ENCODE measurements around the gene CDKN1C. TPM values are rescaled to one million over a fixed set of nuclear protein-coding genes. Genes with fewer than 3 reads are reported as not detected.

The CDKN1C gene
- total and polyA plus RNA-seq, 4 donors = 2.6 to 10.2 (median 3.5) TPM

DNA sequence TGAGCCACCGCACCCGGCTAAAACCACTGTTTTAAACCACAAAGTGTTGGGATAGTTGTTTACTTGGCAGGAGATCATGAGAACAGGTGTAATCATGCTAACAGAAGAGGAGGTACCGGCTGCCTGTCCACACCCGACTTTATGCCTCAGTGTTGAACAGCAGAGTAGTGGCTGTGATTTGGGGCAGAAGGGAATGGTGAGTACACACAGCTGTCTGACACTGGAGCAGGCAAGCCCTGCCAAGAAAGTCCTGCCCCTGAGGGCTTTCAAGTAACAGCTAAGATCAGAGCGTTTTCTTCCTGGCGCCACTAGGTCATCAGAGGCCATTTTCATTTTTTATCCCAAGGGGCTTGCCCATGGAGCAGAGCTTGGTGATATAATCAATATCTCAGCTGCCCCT lies 8.1 kb downstream of the CDKN1C start:
- 83% methylated on average over 6 of the region's 6 CpGs for WGBS
- Histone ChIP-seq H3K9ac (ENCODE audit: low read depth in 1 of 2, low read length in 2 of 2) (no peak overlapping the region), H3K9me3 (ENCODE audit: control insufficient read depth in 4 of 4, low read length in 3 of 4) (peaks cover 0 to 3% (median 0%) of the 10 kb centered on the region in 4 donors), H3K27me3 (ENCODE audit: control insufficient read depth in 4 of 4, insufficient read depth in 4 of 4, low read length in 3 of 4) (no peaks in the 10 kb centered on the region), H3K4me3 (ENCODE audit: low read depth in 1 of 3, low read length in 3 of 3) (no peak overlapping the region), H3K27ac (ENCODE audit: low read depth in 1 of 2, low read length in 2 of 2) (no peak overlapping the region), H3K4me1 (ENCODE audit: control insufficient read depth in 4 of 4, insufficient read depth in 4 of 4, low read length in 3 of 4) (no peaks in the 10 kb centered on the region), H3K36me3 (ENCODE audit: control insufficient read depth in 4 of 4, insufficient read depth in 3 of 4, low read depth in 1 of 4, low read length in 3 of 4) (no peaks in the 10 kb centered on the region)
- DNase-seq (ENCODE audit: low spot score) = no peak
- TF ChIP-seq RAD21 (IDR thresholded peaks at IDR 0.05) = no peak
- no peak for TF ChIP-seq FOXA1 (IDR thresholded peaks at IDR 0.05)
- TF ChIP-seq, protein P1, sequence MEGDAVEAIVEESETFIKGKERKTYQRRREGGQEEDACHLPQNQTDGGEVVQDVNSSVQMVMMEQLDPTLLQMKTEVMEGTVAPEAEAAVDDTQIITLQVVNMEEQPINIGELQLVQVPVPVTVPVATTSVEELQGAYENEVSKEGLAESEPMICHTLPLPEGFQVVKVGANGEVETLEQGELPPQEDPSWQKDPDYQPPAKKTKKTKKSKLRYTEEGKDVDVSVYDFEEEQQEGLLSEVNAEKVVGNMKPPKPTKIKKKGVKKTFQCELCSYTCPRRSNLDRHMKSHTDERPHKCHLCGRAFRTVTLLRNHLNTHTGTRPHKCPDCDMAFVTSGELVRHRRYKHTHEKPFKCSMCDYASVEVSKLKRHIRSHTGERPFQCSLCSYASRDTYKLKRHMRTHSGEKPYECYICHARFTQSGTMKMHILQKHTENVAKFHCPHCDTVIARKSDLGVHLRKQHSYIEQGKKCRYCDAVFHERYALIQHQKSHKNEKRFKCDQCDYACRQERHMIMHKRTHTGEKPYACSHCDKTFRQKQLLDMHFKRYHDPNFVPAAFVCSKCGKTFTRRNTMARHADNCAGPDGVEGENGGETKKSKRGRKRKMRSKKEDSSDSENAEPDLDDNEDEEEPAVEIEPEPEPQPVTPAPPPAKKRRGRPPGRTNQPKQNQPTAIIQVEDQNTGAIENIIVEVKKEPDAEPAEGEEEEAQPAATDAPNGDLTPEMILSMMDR (IDR thresholded peaks at IDR 0.05; ENCODE audit: low read depth, low read length, missing input control) = no peak
- no peak for TF ChIP-seq FOXA2 (IDR thresholded peaks at IDR 0.05)
- no peak for TF ChIP-seq EGR1 (IDR thresholded peaks at IDR 0.05; ENCODE audit: low read depth in 2 of 2)
- no peak for TF ChIP-seq TAF1 (conservative IDR thresholded peaks at IDR 0.05)

DNA sequence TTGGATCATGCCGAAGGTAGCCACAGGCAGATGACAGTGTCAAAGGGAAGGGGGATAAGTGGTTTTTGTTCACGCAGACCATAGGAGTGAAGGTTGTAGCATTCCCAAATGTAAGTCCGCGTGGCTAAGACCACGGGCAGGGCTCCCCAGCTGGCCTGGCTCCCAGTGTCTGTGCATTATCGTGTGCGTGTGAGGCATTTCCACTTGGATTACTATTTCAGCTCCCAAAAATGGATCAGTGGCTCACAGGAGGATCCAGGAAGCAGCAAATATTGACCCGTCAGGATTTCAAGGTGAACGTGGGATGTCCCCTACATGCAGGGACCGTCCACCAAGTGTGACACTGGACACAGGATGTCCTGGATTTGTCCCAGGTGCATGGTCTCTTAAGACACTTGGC lies 10.6 kb downstream of the CDKN1C start:
- Histone ChIP-seq H3K36me3 (ENCODE audit: control insufficient read depth in 4 of 4, insufficient read depth in 3 of 4, low read depth in 1 of 4, low read length in 3 of 4) (no peaks in the 10 kb centered on the region), H3K4me1 (ENCODE audit: control insufficient read depth in 4 of 4, insufficient read depth in 4 of 4, low read length in 3 of 4) (no peaks in the 10 kb centered on the region), H3K9ac (ENCODE audit: low read depth in 1 of 2, low read length in 2 of 2) (no peak overlapping the region), H3K27me3 (ENCODE audit: control insufficient read depth in 4 of 4, insufficient read depth in 4 of 4, low read length in 3 of 4) (peaks cover 0 to 2% (median 0%) of the 10 kb centered on the region in 4 donors), H3K4me3 (ENCODE audit: low read depth in 1 of 3, low read length in 3 of 3) (no peak overlapping the region), H3K27ac (ENCODE audit: low read depth in 1 of 2, low read length in 2 of 2) (no peak overlapping the region), H3K9me3 (ENCODE audit: control insufficient read depth in 4 of 4, low read length in 3 of 4) (peaks cover 0 to 3% (median 0%) of the 10 kb centered on the region in 4 donors)
- no peak for DNase-seq (ENCODE audit: low spot score)
- WGBS = 92% methylated on average over 10 of the region's 10 CpGs
- no peak for TF ChIP-seq RAD21 (IDR thresholded peaks at IDR 0.05)
- TF ChIP-seq, protein P2, sequence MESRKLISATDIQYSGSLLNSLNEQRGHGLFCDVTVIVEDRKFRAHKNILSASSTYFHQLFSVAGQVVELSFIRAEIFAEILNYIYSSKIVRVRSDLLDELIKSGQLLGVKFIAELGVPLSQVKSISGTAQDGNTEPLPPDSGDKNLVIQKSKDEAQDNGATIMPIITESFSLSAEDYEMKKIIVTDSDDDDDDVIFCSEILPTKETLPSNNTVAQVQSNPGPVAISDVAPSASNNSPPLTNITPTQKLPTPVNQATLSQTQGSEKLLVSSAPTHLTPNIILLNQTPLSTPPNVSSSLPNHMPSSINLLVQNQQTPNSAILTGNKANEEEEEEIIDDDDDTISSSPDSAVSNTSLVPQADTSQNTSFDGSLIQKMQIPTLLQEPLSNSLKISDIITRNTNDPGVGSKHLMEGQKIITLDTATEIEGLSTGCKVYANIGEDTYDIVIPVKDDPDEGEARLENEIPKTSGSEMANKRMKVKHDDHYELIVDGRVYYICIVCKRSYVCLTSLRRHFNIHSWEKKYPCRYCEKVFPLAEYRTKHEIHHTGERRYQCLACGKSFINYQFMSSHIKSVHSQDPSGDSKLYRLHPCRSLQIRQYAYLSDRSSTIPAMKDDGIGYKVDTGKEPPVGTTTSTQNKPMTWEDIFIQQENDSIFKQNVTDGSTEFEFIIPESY (IDR thresholded peaks at IDR 0.05) = no peak
- TF ChIP-seq TAF1 (conservative IDR thresholded peaks at IDR 0.05) = no peak
- TF ChIP-seq FOXA2 (IDR thresholded peaks at IDR 0.05) = no peak
- no peak for TF ChIP-seq HNF4A (conservative IDR thresholded peaks at IDR 0.05)
- TF ChIP-seq SP1 (IDR thresholded peaks at IDR 0.05) = no peak
- TF ChIP-seq NR2F2 (IDR thresholded peaks at IDR 0.05) = no peak
- TF ChIP-seq JUND (IDR thresholded peaks at IDR 0.05) = no peak
- TF ChIP-seq HNF4G (IDR thresholded peaks at IDR 0.05) = no peak
- TF ChIP-seq, protein P3, sequence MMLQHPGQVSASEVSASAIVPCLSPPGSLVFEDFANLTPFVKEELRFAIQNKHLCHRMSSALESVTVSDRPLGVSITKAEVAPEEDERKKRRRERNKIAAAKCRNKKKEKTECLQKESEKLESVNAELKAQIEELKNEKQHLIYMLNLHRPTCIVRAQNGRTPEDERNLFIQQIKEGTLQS (IDR thresholded peaks at IDR 0.05) = no peak
- TF ChIP-seq GABPA (IDR thresholded peaks at IDR 0.05 in 1 of 2, conservative IDR thresholded peaks at IDR 0.05 in 1 of 2) = no peak
- TF ChIP-seq, protein P4, sequence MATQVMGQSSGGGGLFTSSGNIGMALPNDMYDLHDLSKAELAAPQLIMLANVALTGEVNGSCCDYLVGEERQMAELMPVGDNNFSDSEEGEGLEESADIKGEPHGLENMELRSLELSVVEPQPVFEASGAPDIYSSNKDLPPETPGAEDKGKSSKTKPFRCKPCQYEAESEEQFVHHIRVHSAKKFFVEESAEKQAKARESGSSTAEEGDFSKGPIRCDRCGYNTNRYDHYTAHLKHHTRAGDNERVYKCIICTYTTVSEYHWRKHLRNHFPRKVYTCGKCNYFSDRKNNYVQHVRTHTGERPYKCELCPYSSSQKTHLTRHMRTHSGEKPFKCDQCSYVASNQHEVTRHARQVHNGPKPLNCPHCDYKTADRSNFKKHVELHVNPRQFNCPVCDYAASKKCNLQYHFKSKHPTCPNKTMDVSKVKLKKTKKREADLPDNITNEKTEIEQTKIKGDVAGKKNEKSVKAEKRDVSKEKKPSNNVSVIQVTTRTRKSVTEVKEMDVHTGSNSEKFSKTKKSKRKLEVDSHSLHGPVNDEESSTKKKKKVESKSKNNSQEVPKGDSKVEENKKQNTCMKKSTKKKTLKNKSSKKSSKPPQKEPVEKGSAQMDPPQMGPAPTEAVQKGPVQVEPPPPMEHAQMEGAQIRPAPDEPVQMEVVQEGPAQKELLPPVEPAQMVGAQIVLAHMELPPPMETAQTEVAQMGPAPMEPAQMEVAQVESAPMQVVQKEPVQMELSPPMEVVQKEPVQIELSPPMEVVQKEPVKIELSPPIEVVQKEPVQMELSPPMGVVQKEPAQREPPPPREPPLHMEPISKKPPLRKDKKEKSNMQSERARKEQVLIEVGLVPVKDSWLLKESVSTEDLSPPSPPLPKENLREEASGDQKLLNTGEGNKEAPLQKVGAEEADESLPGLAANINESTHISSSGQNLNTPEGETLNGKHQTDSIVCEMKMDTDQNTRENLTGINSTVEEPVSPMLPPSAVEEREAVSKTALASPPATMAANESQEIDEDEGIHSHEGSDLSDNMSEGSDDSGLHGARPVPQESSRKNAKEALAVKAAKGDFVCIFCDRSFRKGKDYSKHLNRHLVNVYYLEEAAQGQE (IDR thresholded peaks at IDR 0.05) = no peak
- TF ChIP-seq RXRA (IDR thresholded peaks at IDR 0.05) = no peak
- no peak for TF ChIP-seq YY1 (IDR thresholded peaks at IDR 0.05)
- TF ChIP-seq FOXA1 (IDR thresholded peaks at IDR 0.05) = no peak
- TF ChIP-seq, protein P1 (IDR thresholded peaks at IDR 0.05; ENCODE audit: low read depth, low read length, missing input control) = no peak
- no peak for TF ChIP-seq EGR1 (IDR thresholded peaks at IDR 0.05; ENCODE audit: low read depth in 2 of 2)
- TF ChIP-seq, protein P5, sequence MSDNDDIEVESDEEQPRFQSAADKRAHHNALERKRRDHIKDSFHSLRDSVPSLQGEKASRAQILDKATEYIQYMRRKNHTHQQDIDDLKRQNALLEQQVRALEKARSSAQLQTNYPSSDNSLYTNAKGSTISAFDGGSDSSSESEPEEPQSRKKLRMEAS (IDR thresholded peaks at IDR 0.05) = no peak

Measured in liver (tissue), 9 donors.